ENCODE results near the gene SP2. TPM values are rescaled to one million over a fixed set of nuclear protein-coding genes. Genes with fewer than 3 reads are reported as not detected.

Gene SP2
- total RNA-seq, 1 donor from 2014 or later = 0.31 TPM

- no peak for DNase-seq
Observed at GRCh38 chr17:47871048-47871447, 25.0 kb upstream of the SP2 start.

- DNase-seq = no peak
Observed at GRCh38 chr17:47872019-47872650, 23.9 kb upstream of the SP2 start.

GRCh38 chr17:47872651-47873161, 23.3 kb upstream of the SP2 start:
- no peak for DNase-seq

GRCh38 chr17:47873200-47874090, 22.6 kb upstream of the SP2 start:
- DNase-seq = no peak

- DNase-seq = no peak
Observed at GRCh38 chr17:47875011-47875985, 20.7 kb upstream of the SP2 start.

GRCh38 chr17:47877368-47878034, 18.5 kb upstream of the SP2 start:
- no peak for DNase-seq

- DNase-seq = no peak
Observed at GRCh38 chr17:47878203-47879027, 17.6 kb upstream of the SP2 start.

- no peak for DNase-seq
Observed at GRCh38 chr17:47879028-47879585, 16.9 kb upstream of the SP2 start.

GRCh38 chr17:47879776-47880454, 16.1 kb upstream of the SP2 start:
- DNase-seq = no peak

- DNase-seq = no peak
Observed at GRCh38 chr17:47882247-47882646, 13.8 kb upstream of the SP2 start.

GRCh38 chr17:47882695-47883588, 13.1 kb upstream of the SP2 start:
- no peak for DNase-seq

GRCh38 chr17:47883589-47884426, 12.2 kb upstream of the SP2 start:
- DNase-seq = no peak

GRCh38 chr17:47884427-47884740, 11.7 kb upstream of the SP2 start:
- no peak for DNase-seq

- no peak for DNase-seq
Observed at GRCh38 chr17:47884905-47885730, 10.9 kb upstream of the SP2 start.

GRCh38 chr17:47888293-47888692, 7.7 kb upstream of the SP2 start:
- no peak for DNase-seq

- DNase-seq = peak; percentile 65
Observed at GRCh38 chr17:47889734-47890529, 6.1 kb upstream of the SP2 start.
